NCI-H2107 treated with DMSO at 0.1 percent for 48 hours (cell line): Measurements from ENCODE around the gene FAM234B.

Experiments
- DNase-seq: peaks from one replicate; lab custom pipeline; 2025; ENCODE audit not compliant: unreplicated experiment; lab: John Stamatoyannopoulos, UW

Gene FAM234B

GRCh38 chr12:13114251-13115052, 70.3 kb downstream of the FAM234B start:
- DNase-seq, result no peak

- DNase-seq, result no peak
These were observed 72.1 kb downstream of the FAM234B start for GRCh38 chr12:13116259-13116658.

GRCh38 chr12:13117029-13117428, 72.8 kb downstream of the FAM234B start:
- DNase-seq, result no peak

GRCh38 chr12:13119826-13120225, 75.6 kb downstream of the FAM234B start:
- DNase-seq, result no peak

- no peak for DNase-seq
These were observed 76.2 kb downstream of the FAM234B start for GRCh38 chr12:13120413-13120812.

GRCh38 chr12:13121568-13121967, 77.4 kb downstream of the FAM234B start:
- DNase-seq, result no peak

- DNase-seq, result no peak
These were observed 80.7 kb downstream of the FAM234B start for GRCh38 chr12:13124656-13125505.

GRCh38 chr12:13125996-13126395, 81.8 kb downstream of the FAM234B start:
- DNase-seq, result no peak

- DNase-seq, result no peak
These were observed 82.3 kb downstream of the FAM234B start for GRCh38 chr12:13126494-13126893.

- no peak for DNase-seq
These were observed 83.3 kb downstream of the FAM234B start for GRCh38 chr12:13127444-13127843.

- no peak for DNase-seq
These were observed 84.2 kb downstream of the FAM234B start for GRCh38 chr12:13128291-13128965.

GRCh38 chr12:13130981-13131380, 86.8 kb downstream of the FAM234B start:
- no peak for DNase-seq
